Brain microvascular endothelial cell (primary cell): ENCODE measurements around the gene OSBP2.

Experiments used
- DNase-seq: peaks from one replicate; pipeline ENCODE4 v3.0.0-alpha.2; 2020
- H3K27ac ChIP-seq: fragments of 250-450 bp; sonication (Bioruptor Pico); 2 replicates; pipeline ENCODE4 v1.5.1; 2020; ENCODE audit warnings: mild to moderate bottlenecking, moderate library complexity
- H3K27me3 ChIP-seq: fragments of 250-450 bp; sonication (Bioruptor Pico); replicated peaks from 2 replicates; pipeline ENCODE4 v1.5.1; 2020; ENCODE audit warnings: mild to moderate bottlenecking
- H3K36me3 ChIP-seq: fragments of 250-450 bp; sonication (Bioruptor Pico); replicated peaks from 2 replicates; pipeline ENCODE4 v1.5.1; 2020; ENCODE audit warnings: mild to moderate bottlenecking
- H3K4me3 ChIP-seq: 2 replicates; pipeline ENCODE4 v1.5.1; 2011; ENCODE audit warnings: low read depth, mild to moderate bottlenecking, control low read depth, low read length, moderate library complexity
- CTCF ChIP-seq: IDR thresholded peaks from 2 replicates; pipeline ENCODE4 v1.5.1; 2011; ENCODE audit warnings: low read depth, mild to moderate bottlenecking, moderate library complexity, low read length, control low read depth, inconsistent platforms; ENCODE audit errors: missing control alignments
- in situ Hi-C: cut with HindIII; loops from 2 replicates; pipeline ENCODE4 v1.10.0; 2017; ENCODE audit warnings: low sequenced_read_pairs, low pct_ligation_motif_present

OSBP2 gene

GRCh38 chr22:30802202-30803166 is 107.8 kb downstream of the OSBP2 start:
- no peaks in the 10 kb centered on the region for H3K36me3 ChIP-seq
- in situ Hi-C loops: no loop called here
- peaks cover 4% of the 10 kb centered on the region for H3K27me3 ChIP-seq
- H3K4me3 ChIP-seq: peak overlapping the region; percentile 26
- peak; percentile 77 for DNase-seq
- peak; percentile 19 for TF ChIP-seq CTCF
- no peak overlapping the region for H3K27ac ChIP-seq

GRCh38 chr22:30803679-30804078 is 109.0 kb downstream of the OSBP2 start:
- H3K4me3 ChIP-seq: no peak overlapping the region
- in situ Hi-C loops: no loop called here
- H3K27me3 ChIP-seq: peaks cover 4% of the 10 kb centered on the region
- no peak for DNase-seq
- no peak for TF ChIP-seq CTCF
- no peaks in the 10 kb centered on the region for H3K36me3 ChIP-seq
- H3K27ac ChIP-seq: no peak overlapping the region

- Histone ChIP-seq H3K27me3 (peaks cover 4% of the 10 kb centered on the region), H3K27ac (no peak overlapping the region), H3K36me3 (no peaks in the 10 kb centered on the region), H3K4me3 (no peak overlapping the region)
- no peak for TF ChIP-seq CTCF
- in situ Hi-C loops: no loop called here
- no peak for DNase-seq
Observed at GRCh38 chr22:30804626-30805025, 110.0 kb downstream of the OSBP2 start.

GRCh38 chr22:30806391-30806861 is 111.8 kb downstream of the OSBP2 start:
- peak; percentile 11 for TF ChIP-seq CTCF
- no peaks in the 10 kb centered on the region for H3K36me3 ChIP-seq
- H3K27ac ChIP-seq: no peak overlapping the region
- no peak overlapping the region for H3K4me3 ChIP-seq
- peak; percentile 43 for DNase-seq
- no peaks in the 10 kb centered on the region for H3K27me3 ChIP-seq
- in situ Hi-C loops: no loop called here

- Histone ChIP-seq H3K27me3 (no peaks in the 10 kb centered on the region), H3K4me3 (no peak overlapping the region), H3K27ac (no peak overlapping the region), H3K36me3 (no peaks in the 10 kb centered on the region)
- no peak for TF ChIP-seq CTCF
- in situ Hi-C loops: no loop called here
- DNase-seq: no peak
Observed at GRCh38 chr22:30809086-30809485, 114.4 kb downstream of the OSBP2 start.
